GM19324 (cell line): ENCODE results near the gene GMPR2.
A peak's percentile ranks its signal among the peaks of the same experiment; 100 is the strongest.
"Not testable (repeated sequence)": the region's sequence is repeated elsewhere in the genome, so short reads cannot be mapped to it uniquely, and the experiment has no call there.

Source experiments
- ATAC-seq: cut with Tn5 transposase; IDR thresholded peaks from one replicate; pipeline ENCODE4 v1.9.1; 2021; ENCODE audit warnings: mild to moderate bottlenecking, moderate library complexity; ENCODE audit not compliant: unreplicated experiment, low FRiP score

The GMPR2 gene

GRCh38 chr14:24226473-24226872 is 6.3 kb upstream of the GMPR2 start:
- no peak for ATAC-seq

- no peak for ATAC-seq
Observed at GRCh38 chr14:24228902-24229301, 3.8 kb upstream of the GMPR2 start.

GRCh38 chr14:24231263-24232120 is 1.2 kb upstream of the GMPR2 start:
- ATAC-seq: no peak

GRCh38 chr14:24232121-24232644 is 546 bp upstream of the GMPR2 start, which contains the start of gene NEDD8:
NEDD8 (minus strand) TSS chr14:24232367; CDS start chr14:24232267, 100 bp downstream.
- ATAC-seq: peak; percentile 77

GRCh38 chr14:24233538-24233866 is 773 bp downstream of the GMPR2 start:
- no peak for ATAC-seq

GRCh38 chr14:24234095-24235005 is 1.6 kb downstream of the GMPR2 start:
- ATAC-seq: no peak

- ATAC-seq: no peak
Observed at GRCh38 chr14:24235804-24236688, 3.3 kb downstream of the GMPR2 start.

GRCh38 chr14:24236689-24237462 is 4.1 kb downstream of the GMPR2 start:
- no peak for ATAC-seq

- no peak for ATAC-seq
Observed at GRCh38 chr14:24237463-24237955, 4.8 kb downstream of the GMPR2 start.

GRCh38 chr14:24238123-24238522 is 5.4 kb downstream of the GMPR2 start:
- ATAC-seq: no peak

GRCh38 chr14:24238527-24239037 is 5.9 kb downstream of the GMPR2 start:
- no peak for ATAC-seq

GRCh38 chr14:24240110-24240918 is 7.6 kb downstream of the GMPR2 start:
- ATAC-seq: no peak

GRCh38 chr14:24241829-24242443 is 9.2 kb downstream of the GMPR2 start:
- ATAC-seq: peak; percentile 80

- ATAC-seq: no peak
Observed at GRCh38 chr14:24243336-24243836, 10.7 kb downstream of the GMPR2 start.

- ATAC-seq: not testable (repeated sequence)
Observed at GRCh38 chr14:24245350-24245749, 12.6 kb downstream of the GMPR2 start.

- ATAC-seq: no peak
Observed at GRCh38 chr14:24246765-24247212, 14.1 kb downstream of the GMPR2 start.

GRCh38 chr14:24247422-24247821 is 14.7 kb downstream of the GMPR2 start:
- ATAC-seq: no peak
